Right lobe of liver (tissue), 6 donors: Measurements from ENCODE around the gene TDG. TPM values are rescaled to one million over a fixed set of nuclear protein-coding genes. Genes with fewer than 3 reads are reported as not detected.
A peak's percentile ranks its signal among the peaks of the same experiment; 100 is the strongest.
"Not testable (repeated sequence)": the region's sequence is repeated elsewhere in the genome, so short reads cannot be mapped to it uniquely, and the experiment has no call there.

Source experiments
- ATAC-seq, 4 donors: fragments of 200-7000 bp; cut with Tn5 transposase; one replicate each; pipeline ENCODE4 v1.9.1; 2020; ENCODE audit warnings: mild to moderate bottlenecking in 4 of 4, moderate library complexity in 4 of 4
- DNase-seq, 3 donors: peaks; one replicate each; pipeline ENCODE4 v3.0.0-alpha.2; 2020
- H3K27ac ChIP-seq, 3 donors: fragments of 200-600 bp; one replicate each; pipeline ENCODE4 v1.8.0; 2022
- H3K27me3 ChIP-seq, 2 donors: fragments of 200-600 bp; one replicate each; pipeline ENCODE4 v1.8.0; 2022
- H3K36me3 ChIP-seq, 4 donors: fragments of 200-600 bp; sonication (generic) in 1 of 4; one replicate each; pipeline versions ENCODE4 v1.5.1 to v1.8.0; 2017 to 2022; ENCODE audit warnings: control low read depth in 1 of 4
- H3K4me1 ChIP-seq, 4 donors: fragments of 200-600 bp; sonication (generic) in 1 of 4; one replicate each; pipeline versions ENCODE4 v1.5.1 to v1.8.0; 2017 to 2022; ENCODE audit warnings: control low read depth in 1 of 4
- H3K4me3 ChIP-seq, 3 donors: fragments of 200-600 bp; one replicate each; pipeline ENCODE4 v1.8.0; 2022
- H3K9me3 ChIP-seq, 4 donors: fragments of 200-600 bp; sonication (generic) in 1 of 4; one replicate each; pipeline versions ENCODE4 v1.5.1 to v1.8.0; 2017 to 2022; ENCODE audit warnings: control low read depth in 1 of 4
- CTCF ChIP-seq, 4 donors: fragments of 200-600 bp in 3 of 4; fragments of 450-650 bp in 1 of 4; IDR thresholded peaks; one replicate each; pipeline versions ENCODE4 v1.5.1 to v1.8.0; 2016 to 2022; ENCODE audit warnings: antibody characterized with exemption in 4 of 4, mild to moderate bottlenecking in 2 of 4
- POLR2A ChIP-seq: fragments of 450-650 bp; IDR thresholded peaks from one replicate; pipeline ENCODE4 v1.6.1; 2017; ENCODE audit warnings: antibody characterized with exemption, mild to moderate bottlenecking
- whole genome bisulfite sequencing: methylation state at CpG from one replicate; pipeline ENCODE4 v1.1.6; 2018; ENCODE audit warnings: low coverage, low lambda C conversion rate; ENCODE audit not compliant: insufficient coverage; ENCODE audit errors: missing lambda C conversion rate; 5-methylcytosine and 5-hydroxymethylcytosine counted together
- intact Hi-C, 2 donors: fragments of 100-400 bp; cut with DNase I; formaldehyde crosslinking; loops; one replicate each; pipeline versions ENCODE4 v1.11.2 to v1.14.1; 2022
- total RNA-seq, 6 experiments: library from RNA; depleted of rRNA in 2 of 6; stranded (reverse); fragments of >200 nt in 2 of 6; fragmentation: NEBNext Ultra II Directional in 3 of 6; extraction: Animal tissue kit (Norgen Biotek cat#: 25700) in 3 of 6; gene quantifications; one replicate each; pipeline versions ENCODE4 v1.1.0 to v1.2.4, GENCODE V29; 2016 to 2023
- donor health status: DM: no; HTN: yes; CAD: no.
- donor health status: DM: no; HTN: no; CAD: no.
- donor health status: DM: no; HTN: no; CAD: no.
- donor health status: DM: no; HTN: yes; CAD: no.
- donor health status: DM: no; HTN: yes; CAD: no.

The TDG gene
- total RNA-seq, 6 experiments from 2014 or later = 4.9 to 14.1 (median 9.5) TPM

- 69% methylated on average over 6 of the region's 6 CpGs for WGBS
- H3K27me3 ChIP-seq = no peaks in the 10 kb centered on the region
- intact Hi-C loops = no loop called here
- H3K36me3 ChIP-seq = no peaks in the 10 kb centered on the region
- DNase-seq (no peak), ATAC-seq (peak in 1 of 4 donors; percentile 48)
- no peaks in the 10 kb centered on the region for H3K4me1 ChIP-seq
- no peaks in the 10 kb centered on the region for H3K9me3 ChIP-seq
- TF ChIP-seq CTCF (IDR thresholded peaks at IDR 0.05) (no peak), POLR2A (no peak)
- no peak overlapping the region for H3K27ac ChIP-seq
- no peak overlapping the region for H3K4me3 ChIP-seq
These were observed 45.6 kb downstream of the TDG start for GRCh38 chr12:104011253-104011652.

GRCh38 chr12:104012331-104012730 is 46.7 kb downstream of the TDG start:
- Histone ChIP-seq H3K4me3 (no peak overlapping the region), H3K27ac (no peak overlapping the region), H3K4me1 (no peaks in the 10 kb centered on the region), H3K36me3 (no peaks in the 10 kb centered on the region), H3K9me3 (no peaks in the 10 kb centered on the region), H3K27me3 (no peaks in the 10 kb centered on the region)
- TF ChIP-seq POLR2A (no peak), CTCF (IDR thresholded peaks at IDR 0.05) (no peak)
- intact Hi-C loops = no loop called here
- no peak for DNase-seq
- no peak for ATAC-seq
- WGBS = 68% methylated on average over 4 of the region's 4 CpGs

- intact Hi-C loops = not testable (repeated sequence)
- WGBS = 63% methylated on average over 1 of the region's 1 CpG
These were observed 56.2 kb downstream of the TDG start for GRCh38 chr12:104021862-104022261.

GRCh38 chr12:104022786-104023185 is 57.1 kb downstream of the TDG start:
- no peaks in the 10 kb centered on the region for H3K27me3 ChIP-seq
- H3K4me1 ChIP-seq = no peaks in the 10 kb centered on the region
- DNase-seq (no peak), ATAC-seq (no peak)
- TF ChIP-seq CTCF (IDR thresholded peaks at IDR 0.05) (no peak), POLR2A (no peak)
- WGBS = 50% methylated on average over 3 of the region's 3 CpGs
- H3K36me3 ChIP-seq = no peaks in the 10 kb centered on the region
- H3K4me3 ChIP-seq = no peak overlapping the region
- no peak overlapping the region for H3K27ac ChIP-seq
- no peaks in the 10 kb centered on the region for H3K9me3 ChIP-seq
- intact Hi-C loops = no loop called here

More at GRCh38 chr12:104021862-104022261, 56.2 kb downstream of the TDG start:
- not testable (repeated sequence) for H3K27me3 ChIP-seq, ATAC-seq, H3K4me1 ChIP-seq, H3K36me3 ChIP-seq, H3K27ac ChIP-seq, H3K4me3 ChIP-seq, H3K9me3 ChIP-seq, DNase-seq

- Histone ChIP-seq H3K36me3 (no peaks in the 10 kb centered on the region), H3K4me3 (no peak overlapping the region)
- no peak for DNase-seq
These were observed 58.0 kb downstream of the TDG start for GRCh38 chr12:104023710-104024109.

More at GRCh38 chr12:104023710-104024109, 58.0 kb downstream of the TDG start:
- 46% methylated on average over 2 of the region's 2 CpGs for WGBS
- no peak for TF ChIP-seq POLR2A
- no peak for TF ChIP-seq CTCF (IDR thresholded peaks at IDR 0.05)
- Histone ChIP-seq H3K9me3 (no peaks in the 10 kb centered on the region), H3K4me1 (no peaks in the 10 kb centered on the region), H3K27me3 (no peaks in the 10 kb centered on the region), H3K27ac (no peak overlapping the region)
- intact Hi-C loops = no loop called here
- no peak for ATAC-seq
